ENCODE data around the gene GALNS. TPM values are rescaled to one million over a fixed set of nuclear protein-coding genes. Genes with fewer than 3 reads are reported as not detected.

GALNS gene
- total and polyA plus RNA-seq, 10 donors = 9.7 to 71.6 (median 42.9) TPM

DNA sequence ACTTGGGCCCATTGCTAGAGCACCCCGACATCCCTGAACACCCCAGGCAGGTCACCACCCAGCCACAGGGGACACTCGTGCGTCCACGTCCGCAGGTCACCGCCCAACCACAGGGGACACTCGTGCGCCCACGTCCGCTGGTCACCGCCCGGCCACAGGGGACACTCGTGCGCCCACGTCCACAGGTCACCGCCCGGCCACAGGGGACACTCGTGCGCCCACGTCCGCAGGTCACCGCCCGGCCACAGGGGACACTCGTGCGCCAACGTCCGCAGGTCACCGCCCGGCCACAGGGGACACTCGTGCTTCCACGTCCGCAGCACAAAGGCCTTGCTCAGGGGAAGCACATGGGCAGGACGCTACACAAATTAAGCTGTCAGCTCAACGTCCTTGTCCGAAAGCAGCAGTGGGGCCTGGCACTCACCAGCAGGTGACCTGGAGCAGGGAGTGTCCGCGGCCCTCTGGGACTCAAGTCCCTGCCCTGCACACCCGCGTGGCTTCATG lies 17.7 kb downstream of the GALNS start:
- peak; percentile 86 for DNase-seq
- WGBS, 5 donors = 72 to 87% (median 75%) methylated on average over 31 to 39 of the region's 39 CpGs
- Histone ChIP-seq H3K4me1 (peaks cover 0 to 36% (median 11%) of the 10 kb centered on the region in 6 donors), H3K4me3 (no peak overlapping the region), H3K27me3 (replicated peaks in 1 of 7) (no peaks in the 10 kb centered on the region), H3K9me3 (no peaks in the 10 kb centered on the region), H3K36me3 (peaks cover 0 to 97% (median 41%) of the 10 kb centered on the region in 6 donors), H3K27ac (peak overlapping the region in 5 of 8 donors; percentile 14 to 77 (median 62))
- no peak for TF ChIP-seq POLR2A (IDR thresholded peaks at IDR 0.05)
- TF ChIP-seq POLR2AphosphoS5 (IDR thresholded peaks at IDR 0.05) = peak; percentile 54 to 68 (median 63)
- TF ChIP-seq, protein P1, sequence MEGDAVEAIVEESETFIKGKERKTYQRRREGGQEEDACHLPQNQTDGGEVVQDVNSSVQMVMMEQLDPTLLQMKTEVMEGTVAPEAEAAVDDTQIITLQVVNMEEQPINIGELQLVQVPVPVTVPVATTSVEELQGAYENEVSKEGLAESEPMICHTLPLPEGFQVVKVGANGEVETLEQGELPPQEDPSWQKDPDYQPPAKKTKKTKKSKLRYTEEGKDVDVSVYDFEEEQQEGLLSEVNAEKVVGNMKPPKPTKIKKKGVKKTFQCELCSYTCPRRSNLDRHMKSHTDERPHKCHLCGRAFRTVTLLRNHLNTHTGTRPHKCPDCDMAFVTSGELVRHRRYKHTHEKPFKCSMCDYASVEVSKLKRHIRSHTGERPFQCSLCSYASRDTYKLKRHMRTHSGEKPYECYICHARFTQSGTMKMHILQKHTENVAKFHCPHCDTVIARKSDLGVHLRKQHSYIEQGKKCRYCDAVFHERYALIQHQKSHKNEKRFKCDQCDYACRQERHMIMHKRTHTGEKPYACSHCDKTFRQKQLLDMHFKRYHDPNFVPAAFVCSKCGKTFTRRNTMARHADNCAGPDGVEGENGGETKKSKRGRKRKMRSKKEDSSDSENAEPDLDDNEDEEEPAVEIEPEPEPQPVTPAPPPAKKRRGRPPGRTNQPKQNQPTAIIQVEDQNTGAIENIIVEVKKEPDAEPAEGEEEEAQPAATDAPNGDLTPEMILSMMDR (IDR thresholded peaks at IDR 0.05 in 8 of 11, conservative IDR thresholded peaks at IDR 0.05 in 3 of 11) = peak in 7 of 11 experiments; percentile 9 to 55 (median 42)
- intact Hi-C loops (cut with DNase I; ENCODE audit: low total_unique reads) = no loop called here

GRCh38 chr16:88838566-88838965 lies 18.2 kb downstream of the GALNS start:
- WGBS, 5 donors = 81 to 95% (median 86%) methylated on average over 19 of the region's 19 CpGs
- Histone ChIP-seq H3K4me1 (peaks cover 0 to 36% (median 11%) of the 10 kb centered on the region in 6 donors), H3K36me3 (peaks cover 0 to 97% (median 41%) of the 10 kb centered on the region in 6 donors), H3K27ac (peak overlapping the region in 1 of 8 donors; percentile 77), H3K4me3 (no peak overlapping the region), H3K27me3 (replicated peaks in 1 of 7) (no peaks in the 10 kb centered on the region), H3K9me3 (no peaks in the 10 kb centered on the region)
- intact Hi-C loops (cut with DNase I; ENCODE audit: low total_unique reads) = no loop called here
- no peak for DNase-seq
- no peak for TF ChIP-seq POLR2AphosphoS5 (IDR thresholded peaks at IDR 0.05)
- TF ChIP-seq, protein P1 (IDR thresholded peaks at IDR 0.05 in 8 of 11, conservative IDR thresholded peaks at IDR 0.05 in 3 of 11) = no peak

GRCh38 chr16:88837806-88838205 lies 18.9 kb downstream of the GALNS start:
- Histone ChIP-seq H3K4me1 (peaks cover 0 to 36% (median 11%) of the 10 kb centered on the region in 6 donors), H3K9me3 (no peaks in the 10 kb centered on the region), H3K4me3 (no peak overlapping the region), H3K36me3 (peaks cover 0 to 91% (median 41%) of the 10 kb centered on the region in 6 donors), H3K27me3 (replicated peaks in 1 of 7) (no peaks in the 10 kb centered on the region), H3K27ac (no peak overlapping the region)
- TF ChIP-seq, protein P1 (IDR thresholded peaks at IDR 0.05 in 8 of 11, conservative IDR thresholded peaks at IDR 0.05 in 3 of 11) = no peak
- TF ChIP-seq POLR2A (IDR thresholded peaks at IDR 0.05) = no peak
- peak in 1 of 3 donors; percentile 15 for TF ChIP-seq POLR2AphosphoS5 (IDR thresholded peaks at IDR 0.05)
- WGBS, 5 donors = 74 to 90% (median 88%) methylated on average over 7 to 20 of the region's 20 CpGs
- no peak for DNase-seq
- intact Hi-C loops (cut with DNase I; ENCODE audit: low total_unique reads) = no loop called here

- H3K4me3 ChIP-seq = no peak overlapping the region
- H3K9me3 ChIP-seq = no peaks in the 10 kb centered on the region
- DNase-seq = no peak
- 84 to 90% (median 90%) methylated on average over 12 to 17 of the region's 17 CpGs for WGBS, 5 donors
- no peak overlapping the region for H3K27ac ChIP-seq
- H3K27me3 ChIP-seq (replicated peaks in 1 of 7) = no peaks in the 10 kb centered on the region
- peaks cover 0 to 84% (median 38%) of the 10 kb centered on the region in 6 donors for H3K36me3 ChIP-seq
- TF ChIP-seq, protein P1 (IDR thresholded peaks at IDR 0.05 in 8 of 11, conservative IDR thresholded peaks at IDR 0.05 in 3 of 11) = no peak
- TF ChIP-seq POLR2A (IDR thresholded peaks at IDR 0.05) (no peak), POLR2AphosphoS5 (IDR thresholded peaks at IDR 0.05) (no peak)
- intact Hi-C loops (cut with DNase I; ENCODE audit: low total_unique reads) = no loop called here
- peaks cover 0 to 26% (median 11%) of the 10 kb centered on the region in 6 donors for H3K4me1 ChIP-seq
Measured at GRCh38 chr16:88836791-88837190, 20.0 kb downstream of the GALNS start.
